ENCODE measurements around the gene SGO1. TPM values are rescaled to one million over a fixed set of nuclear protein-coding genes. Genes with fewer than 3 reads are reported as not detected.

SGO1 gene
- total and polyA plus RNA-seq, 7 donors = 0.16 to 4.8 (median 1.4) TPM; not detected in 2

DNA sequence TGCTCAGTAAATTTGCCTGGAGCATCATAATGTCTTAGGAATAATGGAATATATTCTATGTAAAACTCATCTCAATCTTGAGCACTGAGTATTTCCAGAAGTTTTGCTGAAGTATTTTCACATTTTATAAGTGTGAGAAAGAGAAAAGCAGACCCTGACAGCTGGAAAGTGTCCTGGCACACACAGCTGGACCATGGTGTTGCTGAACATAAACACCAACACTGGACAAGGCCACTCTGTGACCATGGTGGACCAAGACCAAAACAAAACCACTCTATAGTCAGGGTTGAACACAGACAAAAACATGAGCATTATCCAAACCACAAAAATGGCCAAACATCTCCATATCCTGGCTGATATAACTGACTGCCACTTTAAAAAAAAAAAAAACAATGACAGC is 15.1 kb upstream of the SGO1 start:
- no peaks in the 10 kb centered on the region for H3K4me1 ChIP-seq
- no peak overlapping the region for H3K27ac ChIP-seq
- intact Hi-C loops (cut with DNase I) = no loop called here
- no peaks in the 10 kb centered on the region for H3K27me3 ChIP-seq
- no peak overlapping the region for H3K4me3 ChIP-seq
- DNase-seq = no peak
- no peaks in the 10 kb centered on the region for H3K36me3 ChIP-seq
- no peak for TF ChIP-seq EP300 (IDR thresholded peaks at IDR 0.05)
- TF ChIP-seq POLR2AphosphoS5 (IDR thresholded peaks at IDR 0.05) = no peak
- no peak for TF ChIP-seq POLR2A (IDR thresholded peaks at IDR 0.05)
- TF ChIP-seq, protein P1, sequence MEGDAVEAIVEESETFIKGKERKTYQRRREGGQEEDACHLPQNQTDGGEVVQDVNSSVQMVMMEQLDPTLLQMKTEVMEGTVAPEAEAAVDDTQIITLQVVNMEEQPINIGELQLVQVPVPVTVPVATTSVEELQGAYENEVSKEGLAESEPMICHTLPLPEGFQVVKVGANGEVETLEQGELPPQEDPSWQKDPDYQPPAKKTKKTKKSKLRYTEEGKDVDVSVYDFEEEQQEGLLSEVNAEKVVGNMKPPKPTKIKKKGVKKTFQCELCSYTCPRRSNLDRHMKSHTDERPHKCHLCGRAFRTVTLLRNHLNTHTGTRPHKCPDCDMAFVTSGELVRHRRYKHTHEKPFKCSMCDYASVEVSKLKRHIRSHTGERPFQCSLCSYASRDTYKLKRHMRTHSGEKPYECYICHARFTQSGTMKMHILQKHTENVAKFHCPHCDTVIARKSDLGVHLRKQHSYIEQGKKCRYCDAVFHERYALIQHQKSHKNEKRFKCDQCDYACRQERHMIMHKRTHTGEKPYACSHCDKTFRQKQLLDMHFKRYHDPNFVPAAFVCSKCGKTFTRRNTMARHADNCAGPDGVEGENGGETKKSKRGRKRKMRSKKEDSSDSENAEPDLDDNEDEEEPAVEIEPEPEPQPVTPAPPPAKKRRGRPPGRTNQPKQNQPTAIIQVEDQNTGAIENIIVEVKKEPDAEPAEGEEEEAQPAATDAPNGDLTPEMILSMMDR (IDR thresholded peaks at IDR 0.05) = no peak
- H3K9me3 ChIP-seq = peaks cover 0 to under 1% (median 0%) of the 10 kb centered on the region in 4 donors

DNA sequence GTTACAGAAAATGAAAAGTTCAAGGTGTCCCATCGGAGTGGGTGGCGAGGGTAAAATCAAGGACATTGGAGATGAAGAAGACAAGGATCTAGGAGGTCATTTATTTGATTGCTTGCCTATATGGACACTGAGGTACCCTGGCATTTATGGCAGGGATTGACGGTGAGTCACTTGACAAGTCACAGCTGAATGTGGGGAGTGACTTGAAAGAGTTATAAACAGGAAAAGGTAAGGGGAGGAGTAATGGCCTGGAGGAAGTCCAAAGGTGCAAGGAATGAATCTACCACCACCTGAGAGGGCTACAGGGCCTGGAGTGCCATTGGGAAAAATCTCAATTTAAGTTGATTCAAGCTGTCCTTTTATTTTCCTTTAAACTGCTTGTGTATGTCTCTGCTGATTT is 11.8 kb upstream of the SGO1 start:
- 52 to 78% methylated on average over 3 of the region's 3 CpGs for WGBS, 2 donors
- Histone ChIP-seq H3K36me3 (no peaks in the 10 kb centered on the region), H3K4me3 (no peak overlapping the region), H3K4me1 (no peaks in the 10 kb centered on the region), H3K9me3 (no peaks in the 10 kb centered on the region), H3K27me3 (no peaks in the 10 kb centered on the region), H3K27ac (no peak overlapping the region)
- intact Hi-C loops (cut with DNase I) = no loop called here
- DNase-seq = no peak
- TF ChIP-seq, protein P1 (IDR thresholded peaks at IDR 0.05) = no peak
- TF ChIP-seq POLR2A (IDR thresholded peaks at IDR 0.05) (no peak), POLR2AphosphoS5 (IDR thresholded peaks at IDR 0.05) (no peak), EP300 (IDR thresholded peaks at IDR 0.05) (no peak)

DNA sequence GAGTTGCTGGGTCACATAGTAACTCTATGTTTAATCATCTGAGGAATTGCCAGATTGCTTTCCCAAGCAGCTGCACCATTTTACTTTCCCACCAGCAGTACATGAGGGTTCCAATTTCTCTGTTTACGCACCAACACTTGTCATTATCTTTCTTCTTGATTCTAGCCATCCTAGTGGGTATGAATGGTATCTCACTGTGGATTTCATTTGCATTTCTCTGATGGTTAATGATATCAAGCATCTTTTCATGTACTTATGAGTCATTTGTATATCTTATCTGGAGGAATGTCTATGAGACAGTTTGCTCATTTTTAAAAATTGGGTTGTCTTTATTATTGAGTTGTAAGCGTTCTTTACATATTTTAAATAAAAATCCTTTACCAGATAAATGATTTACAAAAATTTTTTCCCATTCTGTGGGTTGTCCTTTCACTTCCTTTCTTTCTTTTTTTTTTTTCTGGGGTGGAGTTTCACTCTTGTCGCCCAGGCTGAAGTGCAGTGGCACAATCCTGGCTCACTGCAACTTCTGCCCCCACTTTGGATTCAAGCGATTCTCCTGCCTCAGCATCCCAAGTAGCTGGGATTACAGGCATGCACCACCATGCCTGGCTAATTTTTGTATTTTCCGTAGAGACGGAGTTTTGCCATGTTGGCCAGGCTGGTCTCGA is 8.9 kb upstream of the SGO1 start:
- Histone ChIP-seq H3K27me3 (no peaks in the 10 kb centered on the region), H3K27ac (no peak overlapping the region), H3K36me3 (no peaks in the 10 kb centered on the region), H3K4me3 (no peak overlapping the region), H3K4me1 (no peaks in the 10 kb centered on the region), H3K9me3 (no peaks in the 10 kb centered on the region)
- WGBS, 2 donors = 93 to 96% methylated on average over 7 of the region's 7 CpGs
- no peak for TF ChIP-seq POLR2AphosphoS5 (IDR thresholded peaks at IDR 0.05)
- TF ChIP-seq, protein P1 (IDR thresholded peaks at IDR 0.05) = no peak
- no peak for TF ChIP-seq POLR2A (IDR thresholded peaks at IDR 0.05)
- no peak for TF ChIP-seq EP300 (IDR thresholded peaks at IDR 0.05)
- no peak for DNase-seq
- intact Hi-C loops (cut with DNase I) = no loop called here

DNA sequence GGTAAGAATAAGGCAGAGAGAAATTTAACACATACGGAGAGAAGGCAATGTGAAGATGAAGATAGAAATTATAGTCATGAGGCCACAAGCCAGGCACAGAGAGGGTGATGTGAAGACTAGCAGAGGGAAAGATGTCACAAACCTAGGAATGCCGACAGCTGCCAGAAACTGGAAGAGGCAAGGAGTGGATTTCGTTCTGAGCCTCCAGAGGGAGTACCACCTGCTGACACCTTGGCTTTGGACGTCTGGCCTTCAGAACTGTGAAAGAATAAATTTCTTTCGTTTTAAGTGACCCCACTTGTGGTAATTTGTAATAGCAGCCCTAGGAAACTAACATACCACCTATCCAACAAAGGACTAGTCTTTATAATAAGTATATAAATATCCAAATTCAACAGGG is 5.0 kb upstream of the SGO1 start:
- Histone ChIP-seq H3K27me3 (no peaks in the 10 kb centered on the region), H3K36me3 (no peaks in the 10 kb centered on the region), H3K4me3 (no peak overlapping the region), H3K27ac (no peak overlapping the region), H3K4me1 (peaks cover 0 to 9% (median 4%) of the 10 kb centered on the region in 4 donors), H3K9me3 (no peaks in the 10 kb centered on the region)
- TF ChIP-seq POLR2A (IDR thresholded peaks at IDR 0.05) = no peak
- WGBS, 2 donors = 75 to 83% methylated on average over 5 of the region's 5 CpGs
- DNase-seq = no peak
- intact Hi-C loops (cut with DNase I) = no loop called here

DNA sequence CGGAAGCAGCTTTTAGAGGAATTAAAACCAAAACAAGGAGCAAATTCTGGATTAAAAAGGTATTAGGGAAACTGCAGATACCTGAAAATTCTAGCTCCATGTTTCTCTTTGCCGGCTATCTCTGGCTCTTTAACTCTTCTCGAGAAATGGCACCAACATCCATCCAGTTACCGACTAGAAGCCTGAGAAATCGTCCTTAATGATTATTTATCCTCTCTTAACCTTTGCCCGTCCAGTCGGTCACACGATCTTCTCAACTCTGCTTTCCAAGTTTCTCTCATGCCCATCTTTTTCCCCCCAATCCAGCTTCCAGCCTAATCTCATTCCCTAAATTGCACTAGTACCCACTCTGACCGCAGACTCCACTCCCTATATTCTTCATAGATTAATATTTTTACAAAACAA is 596 bp upstream of the SGO1 start:
- WGBS, 2 donors = 1 to 2% methylated on average over 9 of the region's 9 CpGs
- H3K36me3 ChIP-seq = no peaks in the 10 kb centered on the region
- no peak for DNase-seq
- TF ChIP-seq POLR2AphosphoS5 (IDR thresholded peaks at IDR 0.05) (no peak), POLR2A (IDR thresholded peaks at IDR 0.05) (no peak), EP300 (IDR thresholded peaks at IDR 0.05) (no peak)
- TF ChIP-seq, protein P1 (IDR thresholded peaks at IDR 0.05) = no peak
- peaks cover 0 to 18% (median 11%) of the 10 kb centered on the region in 4 donors for H3K4me1 ChIP-seq
- peak overlapping the region; percentile 86 to 91 (median 87) for H3K27ac ChIP-seq
- intact Hi-C loops (cut with DNase I) = loop anchor here (1.0 to 2.0 kb wide), 3 partner anchors 45 to 242 kb away; partner anchors contain the start of gene KAT2B
- H3K9me3 ChIP-seq = no peaks in the 10 kb centered on the region
- peak overlapping the region; percentile 53 to 69 (median 63) for H3K4me3 ChIP-seq
- no peaks in the 10 kb centered on the region for H3K27me3 ChIP-seq
